ENCODE results near the gene USP43.
"Not testable (repeated sequence)": the region's sequence is repeated elsewhere in the genome, so short reads cannot be mapped to it uniquely, and the experiment has no call there.

- TF ChIP-seq CTCF (IDR thresholded peaks at IDR 0.05; ENCODE audit: low read depth, low read length); EZH2phosphoT487 (IDR thresholded peaks at IDR 0.05; ENCODE audit: low read depth): not testable (repeated sequence)
Observed at GRCh38 chr17:9597638-9598037, 47.7 kb upstream of the USP43 start.

All from OCI-LY3 (cell line).